GM19035 (cell line): Measurements from ENCODE around the gene SCAF4.

ENCODE experiments used
- ATAC-seq: cut with Tn5 transposase; IDR thresholded peaks from one replicate; pipeline ENCODE4 v1.9.1; 2021; ENCODE audit not compliant: unreplicated experiment

Gene SCAF4

GRCh38 chr21:31714741-31715365 is 17.1 kb downstream of the SCAF4 start:
- ATAC-seq: no peak

GRCh38 chr21:31713973-31714740 is 17.8 kb downstream of the SCAF4 start:
- no peak for ATAC-seq

- ATAC-seq: no peak
Observed at GRCh38 chr21:31713115-31713514, 18.8 kb downstream of the SCAF4 start.

- no peak for ATAC-seq
Observed at GRCh38 chr21:31711745-31712285, 20.1 kb downstream of the SCAF4 start.

GRCh38 chr21:31711326-31711725 is 20.6 kb downstream of the SCAF4 start:
- no peak for ATAC-seq

GRCh38 chr21:31710586-31710985 is 21.3 kb downstream of the SCAF4 start:
- no peak for ATAC-seq

- no peak for ATAC-seq
Observed at GRCh38 chr21:31708541-31708940, 23.4 kb downstream of the SCAF4 start.

- ATAC-seq: no peak
Observed at GRCh38 chr21:31707499-31707898, 24.4 kb downstream of the SCAF4 start.

GRCh38 chr21:31706562-31706961 is 25.4 kb downstream of the SCAF4 start:
- ATAC-seq: no peak

GRCh38 chr21:31700040-31700439 is 31.9 kb downstream of the SCAF4 start:
- ATAC-seq: no peak

- ATAC-seq: no peak
Observed at GRCh38 chr21:31698461-31698860, 33.5 kb downstream of the SCAF4 start.

- no peak for ATAC-seq
Observed at GRCh38 chr21:31696424-31696823, 35.5 kb downstream of the SCAF4 start.

GRCh38 chr21:31693222-31693621 is 38.7 kb downstream of the SCAF4 start:
- ATAC-seq: no peak

- ATAC-seq: no peak
Observed at GRCh38 chr21:31688603-31689368, 43.1 kb downstream of the SCAF4 start.

GRCh38 chr21:31687108-31687507 is 44.8 kb downstream of the SCAF4 start:
- no peak for ATAC-seq

GRCh38 chr21:31686272-31686915 is 45.5 kb downstream of the SCAF4 start:
- no peak for ATAC-seq

GRCh38 chr21:31684918-31685317 is 47.0 kb downstream of the SCAF4 start:
- no peak for ATAC-seq

- no peak for ATAC-seq
Observed at GRCh38 chr21:31683029-31683428, 48.9 kb downstream of the SCAF4 start.

- ATAC-seq: no peak
Observed at GRCh38 chr21:31682620-31683019, 49.3 kb downstream of the SCAF4 start.

GRCh38 chr21:31678478-31678877 is 53.4 kb downstream of the SCAF4 start:
- no peak for ATAC-seq

GRCh38 chr21:31677047-31677446 is 54.9 kb downstream of the SCAF4 start:
- no peak for ATAC-seq
